GM21717 (cell line): Measurements from ENCODE around the gene MUCL3.
A peak's percentile ranks its signal among the peaks of the same experiment; 100 is the strongest.
"Not testable (repeated sequence)": the region's sequence is repeated elsewhere in the genome, so short reads cannot be mapped to it uniquely, and the experiment has no call there.

Source experiments
- ATAC-seq: cut with Tn5 transposase; IDR thresholded peaks from one replicate; pipeline ENCODE4 v1.9.1; 2021; ENCODE audit warnings: mild to moderate bottlenecking, moderate library complexity; ENCODE audit not compliant: unreplicated experiment

The MUCL3 gene, protein sequence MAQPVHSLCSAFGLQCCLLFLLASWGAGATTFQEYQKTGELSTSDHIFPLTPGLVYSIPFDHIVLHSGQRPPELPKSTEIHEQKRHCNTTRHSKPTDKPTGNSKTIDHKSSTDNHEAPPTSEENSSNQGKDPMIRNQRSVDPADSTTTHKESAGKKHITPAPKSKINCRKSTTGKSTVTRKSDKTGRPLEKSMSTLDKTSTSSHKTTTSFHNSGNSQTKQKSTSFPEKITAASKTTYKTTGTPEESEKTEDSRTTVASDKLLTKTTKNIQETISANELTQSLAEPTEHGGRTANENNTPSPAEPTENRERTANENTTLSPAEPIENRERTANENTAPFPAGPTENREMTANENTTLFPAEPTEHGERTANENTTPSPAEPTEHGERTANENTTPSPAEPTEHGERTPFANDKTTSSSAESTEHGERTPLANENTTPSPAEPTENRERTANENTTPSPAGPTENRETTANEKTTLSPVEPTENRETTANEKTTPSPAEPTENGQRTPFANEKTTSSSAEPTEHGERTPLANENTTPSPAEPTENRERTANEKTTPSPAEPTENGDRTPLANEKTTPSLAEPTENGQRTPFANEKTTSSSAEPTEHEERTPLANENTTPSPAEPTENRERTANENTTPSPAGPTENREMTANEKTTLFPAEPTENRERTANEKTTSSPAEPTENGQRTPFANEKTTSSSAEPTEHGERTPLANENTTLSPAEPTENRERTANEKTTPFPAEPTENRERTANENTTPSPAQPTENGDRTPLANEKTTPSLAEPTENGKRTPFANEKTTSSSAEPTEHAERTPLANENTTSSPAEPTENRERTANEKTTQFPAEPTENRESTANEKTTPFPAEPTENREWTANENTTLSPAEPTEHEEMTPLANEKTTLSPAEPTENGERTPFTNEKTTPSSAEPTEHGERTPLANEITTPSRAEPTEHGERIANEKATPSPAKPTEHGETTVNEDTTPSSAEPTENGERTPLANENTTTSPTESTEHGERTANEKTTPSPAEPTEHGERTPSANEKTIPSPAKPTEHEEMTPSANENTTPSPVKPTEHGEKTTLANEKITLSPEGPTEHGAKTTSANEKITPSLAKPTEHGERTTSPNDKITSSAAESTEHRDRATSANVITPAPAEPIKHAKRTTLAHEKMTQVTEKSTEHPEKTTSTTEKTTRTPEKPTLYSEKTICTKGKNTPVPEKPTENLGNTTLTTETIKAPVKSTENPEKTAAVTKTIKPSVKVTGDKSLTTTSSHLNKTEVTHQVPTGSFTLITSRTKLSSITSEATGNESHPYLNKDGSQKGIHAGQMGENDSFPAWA (N-terminal part only)

DNA sequence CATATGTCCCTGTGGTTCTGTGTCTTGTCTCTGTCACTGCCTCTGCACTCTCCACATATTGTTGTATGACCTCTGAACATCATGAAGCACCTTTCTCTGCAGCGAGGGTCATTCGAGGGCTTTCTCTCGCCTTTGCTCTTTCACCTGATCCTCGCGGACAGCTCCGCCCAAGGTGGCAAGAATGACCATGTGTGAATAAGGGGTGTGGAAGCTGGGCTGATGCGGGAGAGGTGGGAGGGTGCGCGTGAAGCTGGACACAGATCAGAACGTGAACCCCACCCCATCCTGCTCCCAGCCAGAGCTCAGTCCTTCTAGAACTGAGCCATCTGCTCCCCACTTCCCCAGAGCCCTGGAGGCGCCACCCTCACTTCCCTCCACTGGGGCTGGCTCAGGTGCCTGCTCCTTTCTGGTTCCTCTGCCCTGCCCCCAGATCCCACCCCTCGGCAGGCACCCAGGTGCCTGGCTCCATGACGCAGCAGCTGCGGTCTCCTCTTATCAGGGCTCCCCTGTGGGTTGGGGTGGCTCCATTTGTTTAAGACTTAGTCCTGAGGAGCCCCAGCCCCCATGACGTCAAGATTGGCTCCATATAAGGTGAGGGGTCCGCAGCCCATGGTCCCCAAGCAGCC, at the start of gene MUCL3:
Gene MUCL3 (plus strand): TSS at position 613 of the 626 bp plus-strand sequence. CDS start 27 bp downstream, outside the sequence.
- no peak for ATAC-seq

DNA sequence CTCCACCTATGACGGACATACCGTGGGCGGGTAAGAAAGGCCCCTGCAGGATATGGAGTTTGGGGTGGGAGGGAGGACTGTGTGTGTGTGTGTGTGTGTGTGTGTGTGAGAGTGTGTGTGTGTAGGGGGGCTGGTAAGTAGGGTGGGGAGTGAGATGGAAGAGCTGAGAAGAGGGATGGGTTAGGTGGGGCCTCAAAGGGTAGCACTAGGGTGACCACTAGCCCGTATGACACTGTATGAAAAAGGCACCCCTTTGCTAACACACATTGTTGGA, 49.4 kb upstream of the MUCL3 start:
- ATAC-seq, result no peak

DNA sequence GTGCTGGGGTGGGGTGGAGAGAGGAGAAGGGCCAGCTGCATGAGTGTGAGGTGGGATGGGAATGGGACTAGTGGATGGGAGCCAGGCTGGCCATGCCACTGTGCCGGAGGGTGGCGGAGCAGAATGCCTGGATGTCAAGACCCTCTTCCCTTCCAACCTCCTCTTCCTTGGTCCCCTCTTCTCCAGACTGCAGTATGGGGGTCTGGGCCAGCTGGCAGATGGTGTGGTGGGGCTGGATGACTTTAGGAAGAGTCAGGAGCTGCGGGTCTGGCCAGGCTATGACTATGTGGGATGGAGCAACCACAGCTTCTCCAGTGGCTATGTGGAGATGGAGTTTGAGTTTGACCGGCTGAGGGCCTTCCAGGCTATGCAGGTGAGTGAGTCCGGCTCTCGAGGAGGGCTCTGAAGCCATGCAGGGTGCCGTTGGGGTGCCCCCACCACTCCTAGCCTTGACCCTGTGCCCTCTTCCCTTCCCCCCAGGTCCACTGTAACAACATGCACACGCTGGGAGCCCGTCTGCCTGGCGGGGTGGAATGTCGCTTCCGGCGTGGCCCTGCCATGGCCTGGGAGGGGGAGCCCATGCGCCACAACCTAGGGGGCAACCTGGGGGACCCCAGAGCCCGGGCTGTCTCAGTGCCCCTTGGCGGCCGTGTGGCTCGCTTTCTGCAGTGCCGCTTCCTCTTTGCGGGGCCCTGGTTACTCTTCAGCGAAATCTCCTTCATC, 48.8 kb upstream of the MUCL3 start:
- ATAC-seq, result no peak

DNA sequence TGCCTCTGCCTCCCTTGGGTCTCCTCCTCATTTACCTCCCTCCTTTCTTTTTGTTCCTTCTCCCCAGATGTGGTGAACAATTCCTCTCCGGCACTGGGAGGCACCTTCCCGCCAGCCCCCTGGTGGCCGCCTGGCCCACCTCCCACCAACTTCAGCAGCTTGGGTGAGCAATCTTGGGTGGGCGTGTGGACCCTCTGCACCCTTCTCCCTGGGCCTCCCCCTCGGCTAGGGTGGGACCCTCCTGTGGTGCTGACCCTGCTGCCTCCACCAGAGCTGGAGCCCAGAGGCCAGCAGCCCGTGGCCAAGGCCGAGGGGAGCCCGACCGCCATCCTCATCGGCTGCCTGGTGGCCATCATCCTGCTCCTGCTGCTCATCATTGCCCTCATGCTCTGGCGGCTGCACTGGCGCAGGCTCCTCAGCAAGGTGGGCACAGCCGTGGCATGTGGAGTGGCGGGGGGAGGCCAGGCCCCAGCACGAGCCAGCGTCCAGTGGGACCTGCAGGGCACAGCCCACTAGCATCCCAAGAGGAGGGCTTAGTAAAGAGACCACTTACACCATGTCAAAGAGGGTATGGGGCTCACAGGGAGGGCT, 47.7 kb upstream of the MUCL3 start:
- no peak for ATAC-seq

DNA sequence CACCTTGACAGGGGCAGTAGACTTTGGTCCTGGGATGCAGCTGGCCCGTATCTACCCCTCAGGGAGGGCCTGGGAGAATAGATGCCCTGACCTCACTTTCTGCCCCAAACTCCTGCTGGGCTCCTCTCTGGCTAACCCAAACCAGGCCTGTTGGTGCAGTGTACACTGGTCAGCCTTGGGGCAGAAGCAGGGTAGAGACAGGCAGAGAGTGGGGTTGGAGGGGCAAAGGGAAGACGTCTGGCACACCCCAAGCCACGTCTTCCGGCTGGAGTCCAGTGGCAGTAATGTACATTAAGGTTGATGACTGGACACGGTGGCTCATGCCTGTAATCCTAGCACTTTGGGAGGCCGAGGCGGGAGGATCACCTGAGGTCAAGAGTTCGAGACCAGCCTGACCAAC, 47.1 kb upstream of the MUCL3 start:
- no peak for ATAC-seq

DNA sequence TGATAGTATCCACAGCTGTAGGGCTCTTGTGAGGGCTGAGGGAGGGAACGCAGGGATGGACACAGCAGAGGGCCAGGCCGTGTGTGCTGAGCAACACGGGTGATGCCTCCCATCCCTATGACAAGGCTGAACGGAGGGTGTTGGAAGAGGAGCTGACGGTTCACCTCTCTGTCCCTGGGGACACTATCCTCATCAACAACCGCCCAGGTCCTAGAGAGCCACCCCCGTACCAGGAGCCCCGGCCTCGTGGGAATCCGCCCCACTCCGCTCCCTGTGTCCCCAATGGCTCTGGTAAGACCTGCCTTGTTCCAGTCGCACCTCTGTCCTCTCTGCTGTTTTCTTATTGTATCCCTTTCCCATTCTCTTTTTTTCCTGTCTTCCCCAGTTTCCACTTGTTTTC, 46.4 kb upstream of the MUCL3 start:
- no peak for ATAC-seq

DNA sequence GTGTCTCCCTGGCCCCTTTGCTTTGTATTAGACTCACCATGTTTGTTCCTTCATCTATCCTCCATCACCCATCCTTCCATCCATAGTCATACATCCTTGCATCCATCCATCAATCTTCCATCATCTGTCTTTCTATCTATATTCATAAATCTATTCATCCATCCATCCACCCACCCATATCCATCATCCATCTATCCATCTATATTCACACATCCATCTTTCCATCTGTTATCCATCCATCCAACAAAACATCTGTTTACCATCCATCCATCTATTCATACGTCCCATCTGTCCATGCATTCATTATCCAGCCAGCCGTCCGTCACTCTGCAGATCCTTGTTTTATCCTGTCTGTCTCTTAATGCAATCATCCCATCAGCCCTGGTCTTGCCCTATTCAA, 45.8 kb upstream of the MUCL3 start:
- no peak for ATAC-seq

DNA sequence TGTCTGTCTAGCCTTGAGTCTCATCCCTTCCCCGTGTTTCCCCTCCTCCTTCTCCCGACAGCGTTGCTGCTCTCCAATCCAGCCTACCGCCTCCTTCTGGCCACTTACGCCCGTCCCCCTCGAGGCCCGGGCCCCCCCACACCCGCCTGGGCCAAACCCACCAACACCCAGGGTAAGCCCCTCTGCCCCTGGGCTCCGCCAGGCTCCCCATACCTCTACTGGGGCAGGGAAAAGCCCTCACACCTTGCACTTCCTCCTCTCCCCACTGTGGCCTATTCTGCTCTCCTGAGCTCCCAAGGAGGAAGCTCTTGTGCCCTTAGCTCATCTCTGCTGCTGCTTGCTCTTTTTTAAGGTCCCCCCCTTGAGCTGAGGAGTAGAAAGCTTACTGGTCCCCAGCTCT, 45.4 kb upstream of the MUCL3 start:
- ATAC-seq, result no peak

DNA sequence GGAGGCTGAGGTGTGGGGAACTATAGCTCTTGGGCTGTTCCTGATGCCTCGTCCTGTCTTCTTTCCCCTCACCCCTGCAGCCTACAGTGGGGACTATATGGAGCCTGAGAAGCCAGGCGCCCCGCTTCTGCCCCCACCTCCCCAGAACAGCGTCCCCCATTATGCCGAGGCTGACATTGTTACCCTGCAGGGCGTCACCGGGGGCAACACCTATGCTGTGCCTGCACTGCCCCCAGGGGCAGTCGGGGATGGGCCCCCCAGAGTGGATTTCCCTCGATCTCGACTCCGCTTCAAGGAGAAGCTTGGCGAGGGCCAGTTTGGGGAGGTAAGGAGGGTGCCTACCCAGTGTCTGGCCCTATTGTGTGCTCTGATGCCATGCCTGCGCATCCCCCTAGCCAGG, 44.2 kb upstream of the MUCL3 start:
- no peak for ATAC-seq

DNA sequence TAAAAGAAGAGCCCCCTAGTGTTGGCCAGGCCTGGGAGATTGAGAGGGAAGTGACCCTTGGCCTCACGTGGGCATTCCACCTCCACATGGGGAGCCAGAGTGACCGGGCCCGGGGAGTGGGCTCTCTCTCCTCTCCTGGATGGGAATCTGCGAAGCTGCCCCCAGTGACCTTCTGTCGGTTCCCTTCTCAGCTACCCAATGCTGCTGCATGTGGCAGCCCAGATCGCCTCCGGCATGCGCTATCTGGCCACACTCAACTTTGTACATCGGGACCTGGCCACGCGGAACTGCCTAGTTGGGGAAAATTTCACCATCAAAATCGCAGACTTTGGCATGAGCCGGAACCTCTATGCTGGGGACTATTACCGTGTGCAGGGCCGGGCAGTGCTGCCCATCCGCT, 42.9 kb upstream of the MUCL3 start:
- no peak for ATAC-seq

DNA sequence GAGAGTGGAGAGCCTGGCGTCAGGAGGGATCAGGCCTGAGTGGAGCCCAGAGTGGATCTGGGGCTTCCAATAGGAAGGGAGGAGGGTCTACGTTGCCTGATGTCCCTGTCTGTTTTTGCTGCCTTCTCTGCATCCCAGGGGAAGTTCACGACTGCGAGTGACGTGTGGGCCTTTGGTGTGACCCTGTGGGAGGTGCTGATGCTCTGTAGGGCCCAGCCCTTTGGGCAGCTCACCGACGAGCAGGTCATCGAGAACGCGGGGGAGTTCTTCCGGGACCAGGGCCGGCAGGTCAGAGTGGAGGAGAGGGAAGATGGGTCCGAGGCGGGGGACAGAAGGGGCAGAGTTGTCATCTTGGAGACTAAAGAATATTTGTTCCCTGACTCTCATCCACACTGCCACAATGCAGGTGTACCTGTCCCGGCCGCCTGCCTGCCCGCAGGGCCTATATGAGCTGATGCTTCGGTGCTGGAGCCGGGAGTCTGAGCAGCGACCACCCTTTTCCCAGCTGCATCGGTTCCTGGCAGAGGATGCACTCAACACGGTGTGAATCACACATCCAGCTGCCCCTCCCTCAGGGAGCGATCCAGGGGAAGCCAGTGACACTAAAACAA, 41.9 kb upstream of the MUCL3 start:
- ATAC-seq, result no peak

DNA sequence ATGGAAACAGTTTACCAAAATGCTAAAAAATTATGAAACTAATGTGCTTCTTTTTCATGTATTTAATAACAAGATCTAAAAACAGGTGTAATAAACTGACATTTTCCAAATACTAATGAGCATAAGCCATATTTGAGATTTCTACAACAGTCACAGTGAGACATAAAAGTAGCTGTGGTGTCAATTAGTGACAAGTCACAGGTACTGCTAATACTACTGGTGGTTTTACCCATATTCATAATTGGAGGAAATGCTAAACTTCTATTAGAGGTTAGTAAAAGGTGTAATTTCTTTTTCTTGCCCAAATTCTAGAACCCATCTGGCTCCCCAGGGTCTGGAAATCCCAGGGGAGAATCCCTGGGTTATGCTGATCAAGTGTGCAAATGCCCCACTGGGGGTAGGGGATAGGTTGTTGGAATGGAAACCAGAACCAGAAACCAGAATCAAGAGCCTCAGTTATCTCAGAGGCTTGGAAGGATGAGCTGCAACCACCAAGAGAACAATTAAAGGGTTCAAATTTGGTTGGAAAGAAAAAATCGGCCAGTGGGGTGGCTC, 39.8 kb upstream of the MUCL3 start:
- no peak for ATAC-seq

DNA sequence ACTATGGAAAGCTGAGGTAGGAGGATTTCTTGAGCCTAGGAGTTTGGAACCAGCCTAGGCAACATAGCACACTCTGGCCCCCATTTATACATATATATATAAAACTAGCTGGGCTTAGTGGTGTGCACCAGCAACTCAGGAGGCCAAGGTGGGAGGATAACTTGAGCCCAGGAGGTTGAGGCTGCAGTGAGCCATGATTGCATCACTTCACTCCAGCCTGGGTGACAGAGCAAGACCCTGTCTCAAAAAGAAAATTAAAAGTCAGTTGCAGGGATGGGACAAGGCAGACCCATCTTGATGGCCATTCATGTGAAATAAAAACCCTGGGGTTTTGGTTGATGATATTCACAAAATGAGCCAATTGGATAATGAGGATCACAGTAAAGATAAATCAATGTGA, 39.3 kb upstream of the MUCL3 start:
- ATAC-seq, result no peak

DNA sequence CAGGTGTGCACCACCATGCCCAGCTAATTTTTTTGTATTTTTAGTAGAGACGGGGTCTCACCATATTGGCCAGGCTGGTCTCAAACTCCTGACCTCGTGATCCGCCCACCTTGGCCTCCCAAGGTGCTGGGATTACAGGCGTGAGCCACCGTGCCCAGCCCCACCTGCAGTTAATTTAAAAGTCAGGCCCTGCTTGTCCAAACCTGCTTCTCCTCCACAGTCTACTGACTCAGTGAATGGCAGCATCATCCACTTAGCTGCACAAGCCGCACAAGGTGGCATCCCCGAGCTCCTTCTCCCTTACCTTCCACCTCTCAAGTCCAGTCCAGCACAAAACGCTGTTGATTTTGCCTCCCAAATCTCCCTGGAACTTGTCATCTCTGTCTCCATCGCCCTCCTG, 38.6 kb upstream of the MUCL3 start:
- ATAC-seq, result not testable (repeated sequence)

DNA sequence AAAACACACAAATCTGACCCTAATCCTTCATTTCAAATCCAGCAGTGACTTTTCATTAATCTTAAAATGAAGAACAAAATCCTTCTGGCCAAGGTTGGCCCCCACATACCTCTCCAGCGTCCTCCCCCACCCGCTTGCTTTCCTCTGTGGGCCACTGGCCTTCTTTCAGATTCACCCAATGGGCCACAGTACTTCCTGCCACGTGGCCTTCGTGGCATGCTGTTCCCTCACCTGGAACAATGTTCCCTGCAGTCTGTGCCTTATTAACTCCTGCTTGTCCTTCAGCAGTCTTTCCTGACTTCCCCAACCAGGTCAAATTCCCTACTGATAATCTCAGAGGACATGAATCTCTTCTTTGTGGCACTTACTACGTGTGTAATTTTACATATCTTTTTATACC, 38.1 kb upstream of the MUCL3 start:
- ATAC-seq, result no peak

DNA sequence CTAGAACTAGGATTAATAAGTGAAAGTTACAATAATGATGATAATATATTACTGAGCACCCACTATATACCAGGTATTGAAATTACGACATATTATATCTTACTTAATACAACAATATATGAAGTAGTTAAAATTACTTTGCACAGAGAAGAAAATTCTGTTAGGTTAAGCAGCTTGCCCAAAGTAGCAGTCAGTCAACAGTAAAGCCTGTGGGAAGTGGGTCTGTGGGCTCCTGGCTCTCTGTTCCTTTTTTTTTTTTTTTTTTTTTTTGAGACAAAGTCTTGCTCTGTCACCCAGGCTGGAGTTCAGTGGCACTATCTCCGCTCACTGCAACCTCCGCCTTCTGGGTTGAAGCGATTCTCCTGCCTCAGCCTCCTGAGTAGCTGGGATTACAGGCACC, 37.5 kb upstream of the MUCL3 start:
- ATAC-seq, result no peak

DNA sequence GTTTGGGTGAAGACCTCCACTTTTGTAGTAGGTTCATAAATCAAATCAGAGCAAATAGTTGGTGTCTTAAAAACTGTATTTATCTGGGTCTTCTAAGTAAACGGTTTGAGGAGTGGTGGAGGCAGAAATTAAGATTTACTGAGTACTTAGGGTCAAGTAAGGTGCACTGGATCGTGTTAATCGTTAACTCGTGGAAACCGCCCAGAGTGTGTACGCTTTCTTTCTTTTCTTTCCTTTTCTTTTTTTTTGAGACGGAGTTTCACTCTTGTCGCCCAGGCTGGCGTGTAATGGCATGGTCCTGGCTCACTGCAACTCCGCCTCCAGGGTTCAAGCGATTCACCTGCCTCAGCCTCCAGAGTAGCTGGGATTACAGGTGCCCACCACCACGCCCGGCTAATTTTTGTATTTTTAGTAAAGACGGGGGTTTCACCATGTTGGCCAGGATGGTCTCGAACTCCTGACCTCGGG, 33.4 kb upstream of the MUCL3 start:
- ATAC-seq, result not testable (repeated sequence)

DNA sequence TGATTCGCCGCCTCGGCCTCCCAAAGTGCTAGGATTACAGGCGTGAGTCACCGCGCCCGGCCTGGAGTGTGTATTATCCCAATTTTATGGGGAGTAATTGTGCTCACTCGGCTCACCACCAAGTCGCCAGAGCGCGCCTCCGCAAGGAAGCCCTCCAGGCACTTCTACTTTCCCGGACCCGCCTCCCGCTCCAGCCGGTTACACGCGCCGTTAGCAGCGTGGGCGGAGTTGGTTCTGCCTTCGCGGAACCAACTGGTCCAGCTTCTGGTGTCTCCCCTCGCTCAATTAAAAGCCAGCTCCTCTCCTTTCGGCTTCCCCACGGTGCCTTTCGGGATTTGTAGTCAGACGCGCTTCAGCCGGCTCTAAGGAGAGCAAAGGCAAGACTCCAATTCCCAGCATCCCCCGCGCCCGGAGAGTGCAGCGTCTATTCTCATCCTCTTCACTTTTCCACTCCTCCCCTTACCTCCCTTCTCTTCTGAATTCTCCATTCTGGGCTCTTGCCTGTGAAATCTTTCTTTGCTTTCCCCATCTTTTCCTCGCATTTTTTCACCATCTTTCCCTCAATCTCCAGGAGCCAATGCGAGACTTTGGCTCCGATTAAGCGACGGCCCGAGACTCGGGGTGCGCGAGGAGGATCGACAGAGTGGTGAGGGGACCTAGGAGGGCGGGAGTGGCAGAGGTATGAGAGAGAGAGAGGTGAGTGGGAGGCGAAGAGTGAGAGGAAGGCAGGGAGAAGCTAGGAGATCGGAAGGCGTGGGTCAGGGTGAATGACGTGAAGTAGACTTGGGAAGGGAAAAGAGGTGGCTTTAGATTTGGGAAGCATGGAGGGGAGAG, 32.8 kb upstream of the MUCL3 start, which contains the start of gene GTF2H4:
Gene GTF2H4 (plus strand): TSS at position 450 of the 834 bp plus-strand sequence.
- peak; percentile 77 for ATAC-seq
